ENCODE measurements around the gene EIPR1. TPM values are rescaled to one million over a fixed set of nuclear protein-coding genes. Genes with fewer than 3 reads are reported as not detected.

Gene EIPR1
- total and polyA plus RNA-seq, 2 of the 4 experiments (the other 2 are of a cell fraction), result 46.5 to 67.4 TPM

- no peak overlapping the region for H2AK5ac ChIP-seq (ENCODE audit: low read depth, low read length)
- DNase-seq (no peak), ATAC-seq (ENCODE audit: low read depth) (no peak)
- no peak overlapping the region for H3K9ac ChIP-seq (ENCODE audit: low read depth, low read length)
- BruUV-seq (replicated peaks), result no TSS peak
- no peak overlapping the region for H4K5ac ChIP-seq (ENCODE audit: low read depth, low read length)
- H2BK120ac ChIP-seq (ENCODE audit: low read depth, low read length), result no peak overlapping the region
- peaks cover 9% of the 10 kb centered on the region for H3K4me1 ChIP-seq (ENCODE audit: control insufficient read depth, insufficient read depth, low read length)
- POLR2A ChIA-PET (ENCODE audit: unreplicated experiment), result no interaction called here
- no peaks in the 10 kb centered on the region for H3K79me1 ChIP-seq (ENCODE audit: low read depth in 1 of 2, low read length in 2 of 2)
- no peaks in the 10 kb centered on the region for H3K36me3 ChIP-seq (ENCODE audit: control insufficient read depth, insufficient read depth, low read length)
- intact Hi-C loops (cut with micrococcal nuclease), result no loop called here
- no peak overlapping the region for H3K23ac ChIP-seq (ENCODE audit: low read depth, low read length)
- no peak overlapping the region for H3K4ac ChIP-seq (ENCODE audit: low read depth, low read length)
- H3K4me3 ChIP-seq (ENCODE audit: insufficient read depth, low read depth, low read length), result no peak overlapping the region
- WGBS, 2 experiments (ENCODE audit: extremely low coverage in 2 of 2, insufficient read length in 1 of 2), result 100% methylated on average over 8 of the region's 17 CpGs; no CpG with 5 or more reads in 1 of the 2 experiments
- H2BK20ac ChIP-seq (ENCODE audit: low read depth, low read length), result no peak overlapping the region
- H2AFZ ChIP-seq (replicated peaks; ENCODE audit: low read length, poor library complexity), result no peak overlapping the region
- peaks cover 8% of the 10 kb centered on the region; the same call in 1 of the 2 replicates for H3K9me1 ChIP-seq (ENCODE audit: insufficient read depth, low read length)
- no peaks in the 10 kb centered on the region for H3K9me3 ChIP-seq (ENCODE audit: control insufficient read depth, insufficient read depth, low read length)
- H2BK15ac ChIP-seq (ENCODE audit: low read depth, low read length), result no peak overlapping the region
- no peak overlapping the region for H3K27ac ChIP-seq (ENCODE audit: insufficient read depth, low read length)
- peaks cover 4% of the 10 kb centered on the region; the same call in 1 of the 2 replicates for H4K20me1 ChIP-seq (ENCODE audit: insufficient read depth, low read length)
- TF ChIP-seq NFE2L2 (IDR thresholded peaks at IDR 0.05; ENCODE audit: low read depth, low read length), result no peak
- TF ChIP-seq ELK1 (IDR thresholded peaks at IDR 0.05; ENCODE audit: borderline replicate concordance, low read depth, low read length), result no peak
- TF ChIP-seq BHLHE40 (IDR thresholded peaks at IDR 0.05; ENCODE audit: low read depth, low read length), result no peak
- TF ChIP-seq POLR2A (IDR thresholded peaks at IDR 0.05; ENCODE audit: low read depth, low read length), result no peak
- no peak for TF ChIP-seq CTCF (conservative IDR thresholded peaks at IDR 0.05; ENCODE audit: low read depth, low read length)
- no peak for TF ChIP-seq MAFK (IDR thresholded peaks at IDR 0.05; ENCODE audit: low read depth, low read length)
- no peak for TF ChIP-seq MAZ (IDR thresholded peaks at IDR 0.05; ENCODE audit: borderline replicate concordance, low read depth, low read length)
- TF ChIP-seq CEBPB (IDR thresholded peaks at IDR 0.05; ENCODE audit: low read depth, low read length), result no peak
- TF ChIP-seq SMC3 (IDR thresholded peaks at IDR 0.05; ENCODE audit: low read depth, low read length), result no peak
- no peak for TF ChIP-seq CHD1 (IDR thresholded peaks at IDR 0.05; ENCODE audit: low read depth, low read length)
- no peak for TF ChIP-seq FOS (IDR thresholded peaks at IDR 0.05; ENCODE audit: low read depth, low read length)
- CTCF ChIA-PET, result no interaction called here
- no peak overlapping the region for H2BK5ac ChIP-seq (ENCODE audit: low read depth, low read length, poor library complexity, severe bottlenecking)
- in situ Hi-C loops (cut with MboI; ENCODE audit: low sequenced_read_pairs), result no loop called here
- H3K27me3 ChIP-seq (ENCODE audit: control insufficient read depth, insufficient read depth, low read length), result no peaks in the 10 kb centered on the region
- no peak overlapping the region for H3K14ac ChIP-seq (replicated peaks; ENCODE audit: low read depth, low read length)
- dilution Hi-C loops (cut with HindIII; ENCODE audit: low sequenced_read_pairs, unreplicated experiment), result no loop called here
- H4K91ac ChIP-seq (ENCODE audit: insufficient read depth, low read depth, low read length), result no peak overlapping the region
- no peak overlapping the region for H3K4me2 ChIP-seq (ENCODE audit: low read depth, low read length)
- peak overlapping the region; percentile 13 for H2AK9ac ChIP-seq (replicated peaks; ENCODE audit: low read depth, low read length, poor library complexity)
- no peak overlapping the region for H4K8ac ChIP-seq (ENCODE audit: low read depth in 2 of 2, low read length in 2 of 2)
- no peak overlapping the region for H3K18ac ChIP-seq (ENCODE audit: low read depth, low read length)
- no peak overlapping the region for H3K56ac ChIP-seq (ENCODE audit: extremely low read depth, insufficient read depth, low read length)
Measured at GRCh38 chr2:3171564-3172264, 205.9 kb downstream of the EIPR1 start.

All from IMR-90 (cell line).